IPS DF 4.7 (cell line): ENCODE results near the gene PGC.
A peak's percentile ranks its signal among the peaks of the same experiment; 100 is the strongest.

Source experiments
- DNase-seq: peaks from one replicate; pipeline ENCODE4 v3.0.0-alpha.2; 2013; ENCODE audit warnings: low spot score; ENCODE audit errors: extremely low read depth

The PGC gene

GRCh38 chr6:41746107-41746506 lies 1.1 kb downstream of the PGC start:
- DNase-seq: no peak

GRCh38 chr6:41744236-41744787 lies 2.9 kb downstream of the PGC start:
- DNase-seq: no peak

GRCh38 chr6:41743406-41744235 lies 3.6 kb downstream of the PGC start:
- DNase-seq: no peak

DNA sequence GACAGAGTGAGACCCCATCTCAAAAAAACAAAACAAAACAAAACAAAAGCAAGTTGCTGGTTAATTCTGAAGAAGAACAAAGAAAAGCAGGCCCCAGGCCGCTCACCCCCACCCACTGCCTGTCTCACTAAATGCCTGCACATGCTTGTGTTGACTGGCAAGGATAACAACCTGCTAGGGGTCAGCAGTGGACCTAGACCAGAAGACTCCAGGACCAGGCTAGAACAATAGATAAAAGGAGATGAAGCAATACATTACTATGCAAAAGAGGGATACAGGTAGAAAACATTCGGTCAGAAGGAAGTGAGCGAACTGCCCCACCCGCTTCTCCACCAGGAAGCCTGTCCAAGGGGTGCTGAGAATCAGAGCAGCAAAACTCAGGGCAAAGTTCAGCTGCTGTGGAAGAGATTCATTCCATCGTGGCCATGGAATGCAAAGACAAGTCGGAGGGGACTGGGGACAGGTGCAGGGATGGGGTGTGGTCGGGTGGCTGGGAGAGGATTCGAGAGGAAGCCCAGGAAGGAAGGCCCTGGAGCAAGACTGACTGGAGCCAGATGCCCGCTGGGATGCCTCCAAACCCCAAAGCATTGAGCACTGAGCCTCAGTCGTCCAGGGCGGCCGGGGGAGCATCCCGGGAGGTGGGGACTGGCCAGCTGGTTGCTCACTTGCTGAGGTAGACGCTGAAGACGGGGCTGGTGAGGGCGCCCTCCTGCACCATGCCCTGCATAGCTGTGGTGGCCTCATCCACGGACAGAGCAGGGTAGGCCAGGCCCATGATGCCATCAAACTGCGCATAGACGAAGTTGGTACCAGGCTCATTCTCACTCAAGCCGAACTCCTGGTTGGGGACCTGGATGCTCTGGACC lies 5.3 kb downstream of the PGC start:
- DNase-seq: no peak

- no peak for DNase-seq
Measured at GRCh38 chr6:41740366-41741162, 6.6 kb downstream of the PGC start.

- no peak for DNase-seq
Measured at GRCh38 chr6:41739041-41739440, 8.2 kb downstream of the PGC start.

GRCh38 chr6:41737591-41738130 lies 9.5 kb downstream of the PGC start:
- no peak for DNase-seq

DNA sequence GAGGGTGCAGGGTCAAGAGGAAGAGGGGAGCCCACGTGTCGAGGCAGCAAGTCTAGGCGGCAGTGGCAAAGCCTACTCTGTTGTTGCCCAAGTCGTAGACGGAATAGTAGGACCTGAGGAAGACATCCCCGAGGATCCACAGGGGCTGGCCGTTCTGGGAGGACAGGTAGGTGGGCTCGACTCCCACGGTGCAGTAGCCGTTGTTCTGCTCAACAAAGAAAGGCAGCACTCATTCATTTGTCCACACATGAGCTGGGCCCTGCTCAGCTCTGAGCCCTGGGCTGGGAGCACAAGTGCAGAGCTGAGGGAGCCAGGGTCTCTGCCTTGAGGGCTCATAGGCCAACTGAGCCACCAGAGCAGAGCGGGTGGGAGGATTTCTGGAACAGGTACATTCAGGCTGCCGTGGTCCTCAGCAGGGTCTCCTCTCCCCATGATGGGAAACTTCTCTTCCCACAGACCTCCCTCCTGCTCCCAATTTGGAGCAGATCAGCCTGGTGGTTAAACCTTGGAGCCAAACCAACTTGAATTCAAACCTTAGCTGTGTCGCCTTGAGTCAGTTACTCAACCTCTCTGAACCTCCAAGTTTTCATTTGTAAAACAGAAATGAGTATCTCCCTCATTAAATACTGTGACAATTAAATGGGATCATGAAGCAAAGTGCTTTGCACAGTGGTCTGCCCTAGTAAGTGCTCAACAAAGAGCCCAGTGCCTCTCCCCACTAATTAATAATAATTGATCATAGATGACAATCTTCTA lies 10.2 kb downstream of the PGC start:
- DNase-seq: no peak

GRCh38 chr6:41736186-41736733 lies 10.9 kb downstream of the PGC start:
- no peak for DNase-seq

- DNase-seq: peak; percentile 53
Measured at GRCh38 chr6:41735427-41736185, 11.6 kb downstream of the PGC start, which contains the start of gene TFEB. Gene TFEB (minus strand): TSS chr6:41735608. CDS start chr6:41691213, 44,395 bp downstream.

DNA sequence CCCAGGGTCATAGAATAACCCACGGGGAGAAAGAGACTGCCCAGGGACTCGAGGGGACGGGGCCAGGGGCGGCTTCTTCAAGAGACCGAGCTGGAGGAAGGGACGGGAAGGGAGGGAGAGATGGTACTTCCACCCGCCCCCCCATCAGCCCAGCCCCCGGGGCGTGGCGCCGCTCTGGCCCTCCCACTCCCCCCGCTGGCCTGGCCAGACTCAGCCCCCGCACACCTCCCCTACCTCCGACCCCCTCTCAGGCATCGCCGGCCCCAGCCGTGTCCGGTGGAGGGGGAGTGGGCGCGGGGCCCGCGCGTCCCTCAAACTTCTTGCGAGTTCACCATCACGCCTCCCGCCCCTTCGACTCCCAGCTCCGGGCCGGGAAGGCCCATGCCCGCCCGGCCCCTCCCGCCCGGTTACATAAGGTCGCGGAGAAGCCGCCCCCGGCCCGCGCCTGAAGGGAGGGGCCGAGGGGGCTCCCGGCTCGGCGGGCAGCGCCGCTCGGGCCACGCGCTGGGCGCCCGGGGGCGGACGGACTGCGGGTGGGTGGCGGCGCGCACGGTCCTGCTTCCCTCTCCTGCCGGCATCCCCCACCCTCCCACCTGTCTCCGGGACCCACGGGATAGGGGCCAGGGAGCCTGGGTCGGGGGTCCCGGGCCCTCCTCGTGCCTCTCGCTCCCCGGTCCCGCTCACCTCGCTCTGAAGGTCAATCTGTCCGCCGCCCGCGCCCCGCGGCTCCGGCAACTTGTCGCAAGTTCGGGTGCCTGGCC lies 12.4 kb downstream of the PGC start:
- no peak for DNase-seq

GRCh38 chr6:41733707-41734665 lies 13.2 kb downstream of the PGC start:
- DNase-seq: no peak

DNA sequence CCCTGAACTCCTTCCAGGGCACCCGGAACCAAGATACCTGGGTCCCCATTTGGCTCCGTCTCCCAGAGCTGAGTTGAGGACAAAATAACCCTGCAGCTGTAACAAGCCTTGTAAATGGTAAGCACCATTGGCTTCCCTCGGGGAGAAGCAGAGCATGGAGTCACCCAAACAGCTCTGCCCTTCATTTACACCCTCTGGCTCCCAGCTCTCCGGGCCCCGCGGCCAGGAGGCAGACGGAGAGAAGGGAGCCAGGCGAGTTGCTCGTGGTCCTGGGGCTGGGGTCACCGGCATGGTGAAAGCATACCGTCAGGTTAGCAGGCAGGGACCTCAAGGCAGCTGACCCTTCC lies 13.9 kb downstream of the PGC start:
- no peak for DNase-seq

- DNase-seq: no peak
Measured at GRCh38 chr6:41732591-41733359, 14.4 kb downstream of the PGC start.

- DNase-seq: no peak
Measured at GRCh38 chr6:41732149-41732548, 15.0 kb downstream of the PGC start.

- no peak for DNase-seq
Measured at GRCh38 chr6:41731561-41732086, 15.6 kb downstream of the PGC start.
